Motor neuron (in vitro differentiated cells): ENCODE results near the gene PSME3IP1. TPM values are rescaled to one million over a fixed set of nuclear protein-coding genes. Genes with fewer than 3 reads are reported as not detected.
A peak's percentile ranks its signal among the peaks of the same experiment; 100 is the strongest.

Experiments
- ATAC-seq, 8 experiments: fragments of 200-7000 bp; cut with Tn5 transposase; replicated peaks in 6 of 8; 2 replicates each; pipeline ENCODE4 v1.8.0; 2021; ENCODE audit warnings: mild to moderate bottlenecking in 8 of 8, moderate library complexity in 8 of 8
- H3K27ac ChIP-seq, 2 donors: fragments of 250-450 bp; sonication (Bioruptor Pico); 2 replicates each; pipeline ENCODE4 v1.9.0; 2021; ENCODE audit warnings: antibody characterized with exemption in 2 of 2, mild to moderate bottlenecking in 2 of 2, moderate library complexity in 1 of 2
- H3K4me1 ChIP-seq, 2 donors: fragments of 250-450 bp; sonication (Bioruptor Pico); replicated peaks in 1 of 2; 2 replicates each; pipeline ENCODE4 v1.6.1; 2021; ENCODE audit warnings: antibody characterized with exemption in 2 of 2, mild to moderate bottlenecking in 2 of 2, moderate library complexity in 1 of 2
- H3K4me3 ChIP-seq, 5 donors: fragments of 250-450 bp; sonication (Bioruptor Pico); 2 replicates each; pipeline ENCODE4 v1.9.0; 2021; ENCODE audit warnings: antibody characterized with exemption in 5 of 5, mild to moderate bottlenecking in 5 of 5, moderate library complexity in 4 of 5
- WGBS, 10 experiments: fragments of 450-650 bp; shearing (Covaris generic); methylation state at CpG; one replicate each; pipeline ENCODE4 v1.0.0; 2022; 5-methylcytosine and 5-hydroxymethylcytosine counted together
- in situ Hi-C, 9 experiments: fragments of 400-800 bp; cut with MboI; loops; one replicate each; pipeline ENCODE4 v1.15.0; 2021; ENCODE audit warnings: low sequenced_read_pairs in 9 of 9, low pct_unique_long_range_greater_than_20kb in 2 of 9; ENCODE audit not compliant: unreplicated experiment in 9 of 9
- total RNA-seq, 8 experiments: library from RNA; unstranded; fragments of 300-600 nt; gene quantifications; 2 replicates each; pipeline versions ENCODE4 v1.2.3 to v1.2.4, GENCODE V29; 2022

PSME3IP1 gene
- total RNA-seq: 100 to 1,000 TPM in 6 of 8 experiments, 10 to 100 TPM in 2; 95.9 to 145 (median 106) TPM

- Histone ChIP-seq H3K27ac (peak within 1 kb of the TSS; percentile 94 to 96), H3K4me3 (peak within 1 kb of the TSS; percentile 73 to 94 (median 82)), H3K4me1 (peaks cover 13% of the 10 kb centered on the region in 2 donors)
- WGBS, 10 experiments: 0 to 4% (median 0%) methylated on average over 1 to 17 of the region's 64 CpGs; no CpG with 5 or more reads in 1 of the 10 experiments
- in situ Hi-C loops: no loop called here
- peak; percentile 89 to 96 (median 96) for ATAC-seq
Observed at GRCh38 chr16:57185945-57186871, at the start of gene PSME3IP1, which contains the start of gene RSPRY1. Gene PSME3IP1, minus strand, starts transcription at chr16:57186039. Its CDS starts 12,185 bp downstream, at chr16:57173854. Gene RSPRY1, plus strand, starts transcription at chr16:57186329. Its CDS starts 18,330 bp downstream, at chr16:57204659.

- Histone ChIP-seq H3K4me3 (no peak overlapping the region), H3K27ac (no peak overlapping the region), H3K4me1 (no peaks in the 10 kb centered on the region)
- 42 to 100% (median 88%) methylated on average over 2 to 6 of the region's 8 CpGs for WGBS, 10 experiments
- in situ Hi-C loops: no loop called here
- ATAC-seq: peak in 2 of 8 experiments; percentile 51 to 98
Observed at GRCh38 chr16:57235128-57236021, 49.5 kb upstream of the PSME3IP1 start.

- H3K4me3 ChIP-seq: no peak overlapping the region
- H3K4me1 ChIP-seq: no peaks in the 10 kb centered on the region
- no peak for ATAC-seq
- H3K27ac ChIP-seq: no peak overlapping the region
- in situ Hi-C loops: no loop called here
Observed at GRCh38 chr16:57234707-57235092, 48.9 kb upstream of the PSME3IP1 start.

GRCh38 chr16:57233944-57234706 is 48.3 kb upstream of the PSME3IP1 start:
- H3K27ac ChIP-seq: no peak overlapping the region
- no peak for ATAC-seq
- H3K4me3 ChIP-seq: no peak overlapping the region
- 81 to 100% (median 92%) methylated on average over 1 to 8 of the region's 9 CpGs for WGBS, 10 experiments
- no peaks in the 10 kb centered on the region for H3K4me1 ChIP-seq
- in situ Hi-C loops: no loop called here

- Histone ChIP-seq H3K27ac (no peak overlapping the region), H3K4me1 (no peaks in the 10 kb centered on the region), H3K4me3 (no peak overlapping the region)
- ATAC-seq: no peak
- 50 to 100% (median 93%) methylated on average over 1 to 3 of the region's 3 CpGs; no CpG with 5 or more reads in 5 of the 10 experiments for WGBS, 10 experiments
- in situ Hi-C loops: no loop called here
Observed at GRCh38 chr16:57231821-57232350, 46.0 kb upstream of the PSME3IP1 start.

- no peaks in the 10 kb centered on the region for H3K4me1 ChIP-seq
- H3K27ac ChIP-seq: no peak overlapping the region
- no peak overlapping the region for H3K4me3 ChIP-seq
- no peak for ATAC-seq
- 80 to 100% (median 100%) methylated on average over 1 of the region's 1 CpG; no CpG with 5 or more reads in 5 of the 10 experiments for WGBS, 10 experiments
- in situ Hi-C loops: no loop called here
Observed at GRCh38 chr16:57229079-57229478, 43.2 kb upstream of the PSME3IP1 start.

- H3K27ac ChIP-seq: no peak overlapping the region
- ATAC-seq: no peak
- no peaks in the 10 kb centered on the region for H3K4me1 ChIP-seq
- WGBS, 10 experiments: 75 to 100% (median 98%) methylated on average over 1 to 4 of the region's 4 CpGs; no CpG with 5 or more reads in 1 of the 10 experiments
- in situ Hi-C loops: no loop called here
- H3K4me3 ChIP-seq: no peak overlapping the region
Observed at GRCh38 chr16:57226701-57227621, 41.1 kb upstream of the PSME3IP1 start.

GRCh38 chr16:57225978-57226377 is 40.1 kb upstream of the PSME3IP1 start:
- Histone ChIP-seq H3K4me3 (no peak overlapping the region), H3K27ac (no peak overlapping the region), H3K4me1 (no peaks in the 10 kb centered on the region)
- WGBS, 10 experiments: 75 to 100% (median 99%) methylated on average over 1 to 5 of the region's 7 CpGs; no CpG with 5 or more reads in 2 of the 10 experiments
- ATAC-seq: no peak
- in situ Hi-C loops: no loop called here

- no peak overlapping the region for H3K4me3 ChIP-seq
- ATAC-seq: no peak
- in situ Hi-C loops: no loop called here
- 80 to 100% (median 98%) methylated on average over 1 to 5 of the region's 6 CpGs for WGBS, 10 experiments
- H3K27ac ChIP-seq: no peak overlapping the region
- H3K4me1 ChIP-seq: no peaks in the 10 kb centered on the region
Observed at GRCh38 chr16:57224651-57225335, 39.0 kb upstream of the PSME3IP1 start.

- H3K4me1 ChIP-seq: no peaks in the 10 kb centered on the region
- H3K4me3 ChIP-seq: no peak overlapping the region
- in situ Hi-C loops: no loop called here
- WGBS, 10 experiments: 9 to 100% (median 86%) methylated on average over 1 of the region's 1 CpG; no CpG with 5 or more reads in 3 of the 10 experiments
- peak in 2 of 8 experiments; percentile 75 to 92 for ATAC-seq
- no peak overlapping the region for H3K27ac ChIP-seq
Observed at GRCh38 chr16:57223057-57223456, 37.2 kb upstream of the PSME3IP1 start.

GRCh38 chr16:57216968-57217367 is 31.1 kb upstream of the PSME3IP1 start:
- Histone ChIP-seq H3K27ac (no peak overlapping the region), H3K4me3 (no peak overlapping the region), H3K4me1 (no peaks in the 10 kb centered on the region)
- WGBS, 10 experiments: 65 to 100% (median 94%) methylated on average over 1 to 2 of the region's 2 CpGs; no CpG with 5 or more reads in 1 of the 10 experiments
- in situ Hi-C loops: no loop called here
- ATAC-seq: no peak
